GM18526 (cell line): ENCODE measurements around the gene ARHGDIG.

Experiments
- POLR2A ChIP-seq: IDR thresholded peaks from 3 replicates; pipeline ENCODE4 v1.6.1; 2011; ENCODE audit not compliant: insufficient read length; ENCODE audit errors: extremely low read depth

Gene ARHGDIG

GRCh38 chr16:272633-273546 lies 7.5 kb upstream of the ARHGDIG start:
- no peak for TF ChIP-seq POLR2A

GRCh38 chr16:273547-274421 lies 6.6 kb upstream of the ARHGDIG start:
- TF ChIP-seq POLR2A, result no peak

GRCh38 chr16:275041-275641 lies 5.2 kb upstream of the ARHGDIG start:
- no peak for TF ChIP-seq POLR2A

GRCh38 chr16:275786-276232 lies 4.6 kb upstream of the ARHGDIG start, which contains the start of gene RGS11:
RGS11 (minus strand) TSS chr16:275944; CDS start chr16:275911, 33 bp downstream.
- no peak for TF ChIP-seq POLR2A

GRCh38 chr16:276426-277077 lies 3.8 kb upstream of the ARHGDIG start:
- no peak for TF ChIP-seq POLR2A

DNA sequence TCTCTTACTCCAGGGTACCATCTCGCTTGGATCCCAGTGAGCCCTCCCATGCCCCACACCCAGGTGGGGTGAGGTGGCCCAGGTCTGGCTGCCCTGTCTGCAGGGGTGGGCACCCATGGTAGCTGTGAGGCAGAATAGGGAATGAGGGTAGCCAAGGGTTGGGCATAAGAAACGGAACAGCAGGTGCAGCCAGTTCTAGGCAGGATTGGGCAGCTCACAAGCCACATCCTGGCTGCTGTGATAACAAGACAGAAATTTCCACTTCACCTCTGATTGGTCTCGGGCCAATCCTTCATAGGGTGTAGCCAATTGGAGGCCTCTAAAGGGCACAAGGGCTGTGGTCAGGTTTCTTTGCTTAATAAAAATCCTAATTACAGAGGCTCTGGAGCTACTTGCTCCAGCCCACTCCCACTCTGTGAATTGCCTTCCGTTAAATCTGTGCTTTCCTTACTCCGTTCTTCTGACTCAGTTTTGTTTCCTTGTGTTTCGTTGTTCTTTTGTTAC lies 1.5 kb upstream of the ARHGDIG start:
- TF ChIP-seq POLR2A, result no peak

DNA sequence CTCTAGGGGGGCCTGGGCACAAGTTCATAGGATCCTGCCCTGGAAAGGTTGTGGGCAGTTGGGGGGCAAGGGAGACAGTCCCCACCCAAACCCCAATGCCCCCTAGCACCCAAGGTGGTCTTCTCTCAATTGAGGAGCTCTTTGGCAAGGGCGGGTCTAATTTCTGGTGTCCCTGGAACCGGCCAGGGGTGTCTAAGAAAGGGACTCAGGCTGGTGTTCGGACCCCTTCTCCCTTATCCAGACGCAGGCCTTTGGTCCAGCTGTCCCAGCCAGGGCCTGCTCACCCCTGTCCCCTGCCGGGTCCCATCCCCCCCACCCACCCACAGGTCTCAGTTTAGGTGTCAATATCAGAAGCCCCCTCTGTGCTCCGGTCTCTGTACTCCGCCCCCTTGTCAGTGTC lies 860 bp upstream of the ARHGDIG start:
- no peak for TF ChIP-seq POLR2A

DNA sequence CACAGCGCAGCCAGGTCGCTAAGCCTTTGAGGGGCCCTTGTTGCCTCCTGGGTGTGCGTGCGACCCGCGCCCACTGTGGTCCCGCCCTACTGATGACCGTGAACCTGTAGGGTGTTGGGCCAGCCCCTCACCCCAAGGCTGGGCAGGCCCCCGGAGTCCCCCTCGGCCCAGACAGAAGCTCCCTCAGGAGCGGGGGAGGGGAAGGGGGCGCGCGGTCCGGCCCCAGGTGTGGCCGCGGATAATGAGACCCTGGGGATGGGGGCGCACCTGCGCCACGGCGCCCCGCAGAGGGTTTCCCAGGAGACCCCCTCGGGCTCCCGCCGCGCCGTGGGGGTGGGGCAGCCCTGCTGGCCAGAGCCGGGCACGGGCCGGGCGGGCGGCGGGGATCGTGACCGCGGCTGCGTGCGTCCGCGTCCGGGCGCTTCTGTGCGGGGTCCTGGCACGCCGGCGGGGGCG lies 358 bp upstream of the ARHGDIG start:
- TF ChIP-seq POLR2A, result no peak

DNA sequence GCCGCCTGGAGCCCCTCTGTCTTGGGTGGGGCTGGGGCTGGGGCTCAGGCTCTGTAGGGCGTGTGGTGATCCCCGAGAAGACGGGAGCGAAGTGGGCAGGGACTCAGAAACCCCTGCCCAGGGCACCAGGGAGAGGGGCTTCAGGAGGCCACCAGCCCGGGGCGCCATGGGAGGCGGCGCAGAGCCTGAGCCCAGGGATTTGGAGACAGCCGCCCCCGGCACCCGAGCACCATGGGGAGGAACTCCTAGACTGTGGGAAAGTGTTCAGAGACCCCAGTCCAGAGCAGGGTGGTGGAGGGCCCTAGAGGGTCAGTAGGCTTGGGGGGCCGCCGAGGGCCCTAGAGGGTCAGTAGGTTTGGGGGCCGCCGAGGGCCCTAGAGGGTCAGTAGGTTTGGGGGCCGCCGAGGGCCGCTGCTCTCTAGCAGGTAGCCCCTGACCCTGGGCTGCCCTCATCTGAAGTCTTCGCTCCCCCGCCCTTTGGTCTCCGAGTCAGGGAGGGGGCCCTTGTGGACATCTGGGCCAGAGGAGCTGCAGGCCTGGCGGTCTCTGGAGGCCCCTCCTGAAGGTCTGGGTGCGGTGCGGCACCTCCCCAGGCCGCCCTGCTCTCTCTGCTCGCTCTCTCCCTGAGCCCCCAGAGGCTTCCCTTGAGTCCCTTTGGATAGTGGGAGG lies 734 bp downstream of the ARHGDIG start:
- TF ChIP-seq POLR2A, result no peak

DNA sequence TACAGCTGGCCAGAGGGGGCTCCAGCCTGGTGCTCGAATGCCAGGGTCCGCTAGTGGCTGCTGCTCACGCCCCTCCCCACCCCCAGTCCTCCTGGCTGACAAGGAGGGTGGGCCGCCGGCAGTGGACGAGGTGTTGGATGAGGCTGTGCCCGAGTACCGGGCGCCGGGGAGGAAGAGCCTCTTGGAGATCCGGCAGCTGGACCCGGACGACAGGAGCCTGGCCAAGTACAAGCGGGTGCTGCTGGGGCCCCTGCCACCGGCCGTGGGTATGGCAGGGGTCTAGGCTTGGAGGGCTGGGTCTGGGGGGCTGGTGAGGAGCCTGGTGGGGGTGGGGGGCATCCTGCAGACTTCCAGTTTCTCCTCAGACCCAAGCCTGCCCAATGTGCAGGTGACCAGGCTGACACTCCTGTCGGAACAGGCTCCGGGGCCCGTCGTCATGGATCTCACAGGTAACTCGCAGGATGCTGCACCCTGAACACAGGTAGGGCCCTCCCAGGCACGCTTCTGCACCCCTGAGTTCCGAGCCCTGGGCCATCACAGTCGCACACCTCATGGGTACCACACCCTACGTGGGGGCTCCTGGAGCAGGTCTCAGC lies 1.4 kb downstream of the ARHGDIG start:
- no peak for TF ChIP-seq POLR2A

DNA sequence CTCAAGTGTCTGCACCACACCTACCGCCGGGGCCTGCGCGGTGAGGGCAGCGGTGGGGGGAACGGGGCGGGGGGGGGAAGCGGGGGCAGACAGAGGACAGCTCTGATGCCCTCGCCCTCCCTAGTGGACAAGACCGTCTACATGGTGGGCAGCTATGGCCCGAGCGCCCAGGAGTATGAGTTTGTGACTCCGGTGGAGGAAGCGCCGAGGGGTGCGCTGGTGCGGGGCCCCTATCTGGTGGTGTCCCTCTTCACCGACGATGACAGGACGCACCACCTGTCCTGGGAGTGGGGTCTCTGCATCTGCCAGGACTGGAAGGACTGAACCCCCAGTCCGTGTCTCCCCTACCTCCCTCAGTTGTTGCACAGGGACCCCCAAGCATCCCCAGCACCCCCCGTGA lies 2.1 kb downstream of the ARHGDIG start:
- TF ChIP-seq POLR2A, result no peak

GRCh38 chr16:283033-283805 lies 2.8 kb downstream of the ARHGDIG start, which contains the start of gene PDIA2:
PDIA2 (plus strand) TSS chr16:283164; CDS start chr16:283170, 6 bp downstream.
- no peak for TF ChIP-seq POLR2A
